ENCODE results near the gene NARS2. TPM values are rescaled to one million over a fixed set of nuclear protein-coding genes. Genes with fewer than 3 reads are reported as not detected.

The NARS2 gene
- total and polyA plus RNA-seq, 9 donors, result 13.2 to 24.5 (median 17.1) TPM

- Histone ChIP-seq H3K9me3 (no peaks in the 10 kb centered on the region), H3K27me3 (no peaks in the 10 kb centered on the region), H3K4me3 (no peak overlapping the region), H3K4me1 (ENCODE audit: insufficient read depth) (no peaks in the 10 kb centered on the region), H3K36me3 (no peaks in the 10 kb centered on the region), H3K27ac (no peak overlapping the region)
- TF ChIP-seq CTCF (IDR thresholded peaks at IDR 0.05), result no peak
- no peak for TF ChIP-seq EP300 (IDR thresholded peaks at IDR 0.05)
- intact Hi-C loops (cut with DNase I), result no loop called here
- DNase-seq, result no peak
- 75 to 92% (median 84%) methylated on average over 1 of the region's 1 CpG for WGBS, 3 donors
These were observed 141.7 kb downstream of the NARS2 start for GRCh38 chr11:78432956-78433355.

- Histone ChIP-seq H3K4me1 (ENCODE audit: insufficient read depth) (no peaks in the 10 kb centered on the region), H3K4me3 (no peak overlapping the region), H3K36me3 (no peaks in the 10 kb centered on the region), H3K27ac (no peak overlapping the region), H3K27me3 (no peaks in the 10 kb centered on the region), H3K9me3 (no peaks in the 10 kb centered on the region)
- WGBS, 3 donors, result 72 to 82% (median 79%) methylated on average over 4 of the region's 4 CpGs
- DNase-seq, result no peak
- TF ChIP-seq EP300 (IDR thresholded peaks at IDR 0.05) (no peak), CTCF (IDR thresholded peaks at IDR 0.05) (peak in 1 of 3 donors; percentile 12), POLR2A (IDR thresholded peaks at IDR 0.05) (no peak)
- intact Hi-C loops (cut with DNase I), result no loop called here
These were observed 142.6 kb downstream of the NARS2 start for GRCh38 chr11:78432058-78432515.

- WGBS, 3 donors, result 73 to 81% (median 79%) methylated on average over 4 of the region's 4 CpGs
These were observed 145.0 kb downstream of the NARS2 start for GRCh38 chr11:78429660-78430059.

GRCh38 chr11:78429209-78429608 lies 145.5 kb downstream of the NARS2 start:
- TF ChIP-seq CTCF (IDR thresholded peaks at IDR 0.05) (no peak), POLR2A (IDR thresholded peaks at IDR 0.05) (no peak), EP300 (IDR thresholded peaks at IDR 0.05) (no peak)
- Histone ChIP-seq H3K4me1 (ENCODE audit: insufficient read depth) (peaks cover 5% of the 10 kb centered on the region), H3K27ac (no peak overlapping the region), H3K36me3 (no peaks in the 10 kb centered on the region), H3K9me3 (no peaks in the 10 kb centered on the region), H3K27me3 (no peaks in the 10 kb centered on the region), H3K4me3 (no peak overlapping the region)
- no peak for DNase-seq
- intact Hi-C loops (cut with DNase I), result loop anchor here in 2 of 4 donors (10.0 kb wide), 2 partner anchors 136 to 284 kb away; no protein-coding TSS in a partner anchor

More at GRCh38 chr11:78429660-78430059, 145.0 kb downstream of the NARS2 start:
- H3K27me3 ChIP-seq, result no peaks in the 10 kb centered on the region
- H3K27ac ChIP-seq, result no peak overlapping the region
- no peak for DNase-seq
- H3K9me3 ChIP-seq, result no peaks in the 10 kb centered on the region
- H3K36me3 ChIP-seq, result no peaks in the 10 kb centered on the region
- intact Hi-C loops (cut with DNase I), result loop anchor here in 2 of 4 donors (10.0 kb wide), 2 partner anchors 135 to 285 kb away; no protein-coding TSS in a partner anchor
- H3K4me3 ChIP-seq, result no peak overlapping the region
- TF ChIP-seq CTCF (IDR thresholded peaks at IDR 0.05) (no peak), EP300 (IDR thresholded peaks at IDR 0.05) (no peak), POLR2A (IDR thresholded peaks at IDR 0.05) (no peak)
- peaks cover 4% of the 10 kb centered on the region for H3K4me1 ChIP-seq (ENCODE audit: insufficient read depth)

Data from ovary (tissue), 9 donors.